ENCODE results near the gene DDX41. TPM values are rescaled to one million over a fixed set of nuclear protein-coding genes. Genes with fewer than 3 reads are reported as not detected.

Gene DDX41
- total and polyA plus RNA-seq, 2 donors (not counting 3 experiments of a cell fraction or from before 2014, with no cell fraction given): 103 to 118 TPM

DNA sequence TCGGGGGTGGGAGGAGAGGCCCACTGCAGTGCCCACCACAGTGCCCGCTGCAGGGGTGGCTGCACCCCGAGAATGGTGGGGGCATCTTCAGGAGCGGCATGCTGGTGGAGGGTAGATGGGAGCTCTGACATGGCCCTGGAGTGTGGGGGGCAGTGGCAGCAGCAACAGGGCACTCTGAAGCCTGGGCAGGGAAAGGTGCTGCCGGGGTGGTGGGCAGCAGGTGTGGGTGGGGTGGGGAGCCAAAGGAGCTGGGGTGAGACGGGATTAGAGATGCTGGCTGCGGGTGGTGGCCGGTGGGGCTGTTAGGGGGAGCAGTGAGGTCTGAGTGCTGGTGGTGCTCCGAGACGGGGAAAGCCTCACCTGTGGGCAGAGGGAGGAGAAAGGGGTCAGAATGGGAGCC lies 19.6 kb upstream of the DDX41 start:
- CTCF ChIA-PET: no interaction called here
- H3K9me3 ChIP-seq (replicated peaks; ENCODE audit: control insufficient read depth, insufficient read depth, low read length): no peaks in the 10 kb centered on the region
- no peak overlapping the region for H3K27ac ChIP-seq (ENCODE audit: insufficient read depth, low read depth, low read length)
- H3K4me2 ChIP-seq (ENCODE audit: insufficient read depth, low read length): no peak overlapping the region
- DNase-seq (ENCODE audit: low read depth, low spot score) (no peak), FAIRE-seq (no peak)
- H3K9ac ChIP-seq (replicated peaks; ENCODE audit: extremely low read depth, insufficient read depth, low read length): no peak overlapping the region
- peaks cover 12% of the 10 kb centered on the region for H3K79me2 ChIP-seq (ENCODE audit: control insufficient read depth, insufficient read depth, low read length)
- no peak overlapping the region for H3K4me3 ChIP-seq (replicated peaks in 1 of 3; ENCODE audit: insufficient read depth in 1 of 3, low read depth in 1 of 3, low read length in 3 of 3)
- no peaks in the 10 kb centered on the region for H3K4me1 ChIP-seq (ENCODE audit: control insufficient read depth, extremely low read depth, insufficient read depth, low read length)
- H3K9me1 ChIP-seq (replicated peaks; ENCODE audit: control insufficient read depth, extremely low read depth, insufficient read depth, low read length): no peaks in the 10 kb centered on the region
- dilution Hi-C loops (cut with MboI; ENCODE audit: extremely low pct_ligation_motif_present, low sequenced_read_pairs) (no loop called here), intact Hi-C loops (cut with micrococcal nuclease) (no loop called here)
- H2AFZ ChIP-seq (ENCODE audit: low read depth, low read length): no peak overlapping the region
- POLR2A ChIA-PET: no interaction called here
- no peaks in the 10 kb centered on the region for H3K27me3 ChIP-seq (ENCODE audit: control insufficient read depth in 2 of 2, insufficient read depth in 2 of 2, low read length in 2 of 2)
- TF ChIP-seq, protein P1, sequence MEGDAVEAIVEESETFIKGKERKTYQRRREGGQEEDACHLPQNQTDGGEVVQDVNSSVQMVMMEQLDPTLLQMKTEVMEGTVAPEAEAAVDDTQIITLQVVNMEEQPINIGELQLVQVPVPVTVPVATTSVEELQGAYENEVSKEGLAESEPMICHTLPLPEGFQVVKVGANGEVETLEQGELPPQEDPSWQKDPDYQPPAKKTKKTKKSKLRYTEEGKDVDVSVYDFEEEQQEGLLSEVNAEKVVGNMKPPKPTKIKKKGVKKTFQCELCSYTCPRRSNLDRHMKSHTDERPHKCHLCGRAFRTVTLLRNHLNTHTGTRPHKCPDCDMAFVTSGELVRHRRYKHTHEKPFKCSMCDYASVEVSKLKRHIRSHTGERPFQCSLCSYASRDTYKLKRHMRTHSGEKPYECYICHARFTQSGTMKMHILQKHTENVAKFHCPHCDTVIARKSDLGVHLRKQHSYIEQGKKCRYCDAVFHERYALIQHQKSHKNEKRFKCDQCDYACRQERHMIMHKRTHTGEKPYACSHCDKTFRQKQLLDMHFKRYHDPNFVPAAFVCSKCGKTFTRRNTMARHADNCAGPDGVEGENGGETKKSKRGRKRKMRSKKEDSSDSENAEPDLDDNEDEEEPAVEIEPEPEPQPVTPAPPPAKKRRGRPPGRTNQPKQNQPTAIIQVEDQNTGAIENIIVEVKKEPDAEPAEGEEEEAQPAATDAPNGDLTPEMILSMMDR (IDR thresholded peaks at IDR 0.05; ENCODE audit: extremely low read depth in 1 of 2, insufficient read depth in 1 of 2, low read depth in 1 of 2, low read length in 2 of 2): no peak
- TF ChIP-seq GATA2 (IDR thresholded peaks at IDR 0.05; ENCODE audit: insufficient read depth, insufficient read length, low read depth, low read length): no peak
- TF ChIP-seq JUN (IDR thresholded peaks at IDR 0.05; ENCODE audit: borderline replicate concordance, insufficient read depth, insufficient read length, low read depth): no peak
- TF ChIP-seq POLR2A (IDR thresholded peaks at IDR 0.05; ENCODE audit: low read depth, low read length): no peak
- TF ChIP-seq EZH2 (IDR thresholded peaks at IDR 0.05; ENCODE audit: borderline replicate concordance, low read depth, low read length, severe bottlenecking): no peak
- TF ChIP-seq, protein P2, sequence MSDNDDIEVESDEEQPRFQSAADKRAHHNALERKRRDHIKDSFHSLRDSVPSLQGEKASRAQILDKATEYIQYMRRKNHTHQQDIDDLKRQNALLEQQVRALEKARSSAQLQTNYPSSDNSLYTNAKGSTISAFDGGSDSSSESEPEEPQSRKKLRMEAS (IDR thresholded peaks at IDR 0.05; ENCODE audit: insufficient read depth, insufficient read length): no peak
- no TSS peak for BruUV-seq (replicated peaks)
- H4K20me1 ChIP-seq (replicated peaks; ENCODE audit: control insufficient read depth, extremely low read depth, insufficient read depth, low read length): no peaks in the 10 kb centered on the region
- H3K36me3 ChIP-seq (ENCODE audit: control insufficient read depth in 2 of 2, extremely low read depth in 1 of 2, insufficient read depth in 2 of 2, low read length in 2 of 2): peaks cover 6 to 37% of the 10 kb centered on the region in 2 experiments

Data from endothelial cell of umbilical vein (primary cell).